HL-60/S4 treated with retinoic acid at 250 ng/mL for 4 days and 3 days (cell line): ENCODE results near the gene BCO2.
"Not testable (repeated sequence)": the region's sequence is repeated elsewhere in the genome, so short reads cannot be mapped to it uniquely, and the experiment has no call there.

Source experiments
- in situ Hi-C: fragments of 300-500 bp; cut with MboI; formaldehyde crosslinking; loops from 2 replicates; pipeline ENCODE4 v1.7.0; 2022; ENCODE audit warnings: low sequenced_read_pairs

Gene BCO2

GRCh38 chr11:112174789-112175598 is at the start of gene BCO2:
Gene BCO2, plus strand, starts transcription at chr11:112175512. Its CDS starts 90 bp downstream, at chr11:112175602.
- in situ Hi-C loops, result no loop called here

- in situ Hi-C loops, result no loop called here
Measured at GRCh38 chr11:112127056-112127455, 48.3 kb upstream of the BCO2 start.

- in situ Hi-C loops, result no loop called here
Measured at GRCh38 chr11:112128483-112129121, 46.7 kb upstream of the BCO2 start.

GRCh38 chr11:112129656-112130055 is 45.7 kb upstream of the BCO2 start:
- in situ Hi-C loops, result no loop called here

GRCh38 chr11:112132737-112133136 is 42.6 kb upstream of the BCO2 start:
- in situ Hi-C loops, result no loop called here

- in situ Hi-C loops, result no loop called here
Measured at GRCh38 chr11:112134473-112134872, 40.8 kb upstream of the BCO2 start.

GRCh38 chr11:112143597-112143996 is 31.7 kb upstream of the BCO2 start:
- in situ Hi-C loops, result no loop called here

- in situ Hi-C loops, result no loop called here
Measured at GRCh38 chr11:112150517-112150916, 24.8 kb upstream of the BCO2 start.

- in situ Hi-C loops, result no loop called here
Measured at GRCh38 chr11:112156153-112156955, 19.0 kb upstream of the BCO2 start.

- in situ Hi-C loops, result no loop called here
Measured at GRCh38 chr11:112156956-112157766, 18.2 kb upstream of the BCO2 start.

GRCh38 chr11:112159098-112160065 is 15.9 kb upstream of the BCO2 start:
- in situ Hi-C loops, result no loop called here

- in situ Hi-C loops, result no loop called here
Measured at GRCh38 chr11:112160091-112160848, 15.0 kb upstream of the BCO2 start.

GRCh38 chr11:112161012-112161411 is 14.3 kb upstream of the BCO2 start:
- in situ Hi-C loops, result no loop called here

- in situ Hi-C loops, result not testable (repeated sequence)
Measured at GRCh38 chr11:112162200-112162599, 13.1 kb upstream of the BCO2 start.

GRCh38 chr11:112162761-112163546 is 12.4 kb upstream of the BCO2 start:
- in situ Hi-C loops, result no loop called here

GRCh38 chr11:112163875-112164685 is 11.2 kb upstream of the BCO2 start, which contains the start of gene IL18:
Gene IL18, minus strand, starts transcription at chr11:112164094. Its CDS starts 9,041 bp downstream, at chr11:112155053.
- in situ Hi-C loops, result no loop called here

- in situ Hi-C loops, result no loop called here
Measured at GRCh38 chr11:112165049-112165448, 10.3 kb upstream of the BCO2 start.
